Loucy (cell line): ENCODE measurements around the gene KIFAP3.
"Not testable (repeated sequence)": the region's sequence is repeated elsewhere in the genome, so short reads cannot be mapped to it uniquely, and the experiment has no call there.

Experiments used
- H2AFZ ChIP-seq: fragments of 200-600 bp; sonication (generic); 2 replicates; pipeline ENCODE4 v1.6.0; 2016; ENCODE audit warnings: antibody characterized with exemption, mild to moderate bottlenecking, low read length, moderate library complexity
- H3F3A ChIP-seq: fragments of 200-600 bp; 2 replicates; pipeline ENCODE4 v1.6.0; 2016; ENCODE audit warnings: antibody characterized with exemption, low read depth, mild to moderate bottlenecking
- H3K27me3 ChIP-seq: fragments of 200-600 bp; sonication (generic); 2 replicates; pipeline ENCODE4 v1.6.1; 2014; ENCODE audit warnings: low read length, mild to moderate bottlenecking; ENCODE audit not compliant: insufficient read depth, poor library complexity, severe bottlenecking
- H3K36me3 ChIP-seq: fragments of 200-600 bp; sonication (generic); 2 replicates; pipeline ENCODE4 v1.6.1; 2016; ENCODE audit warnings: low read length; ENCODE audit not compliant: insufficient read depth
- H3K4me1 ChIP-seq: fragments of 200-600 bp; sonication (generic); 2 replicates; pipeline ENCODE4 v1.5.1; 2014; ENCODE audit warnings: low read length, mild to moderate bottlenecking; ENCODE audit not compliant: insufficient read depth, poor library complexity, severe bottlenecking
- H3K4me2 ChIP-seq: fragments of 200-600 bp; sonication (generic); 2 replicates; pipeline ENCODE4 v1.6.0; 2014; ENCODE audit warnings: antibody characterized with exemption, low read length, low read depth, mild to moderate bottlenecking; ENCODE audit not compliant: poor library complexity, severe bottlenecking
- H3K4me3 ChIP-seq: fragments of 200-600 bp; sonication (generic); 2 replicates; pipeline ENCODE4 v1.5.1; 2014; ENCODE audit warnings: low read length, mild to moderate bottlenecking, mixed read lengths; ENCODE audit not compliant: poor library complexity, severe bottlenecking
- H3K79me2 ChIP-seq: fragments of 200-600 bp; sonication (generic); 2 replicates; pipeline ENCODE4 v1.6.1; 2014; ENCODE audit warnings: low read length; ENCODE audit not compliant: insufficient read depth
- H3K9ac ChIP-seq: fragments of 200-600 bp; sonication (generic); 2 replicates; pipeline ENCODE4 v1.6.0; 2014; ENCODE audit warnings: mild to moderate bottlenecking, low read depth, low read length, moderate library complexity; ENCODE audit not compliant: poor library complexity, severe bottlenecking
- H3K9me2 ChIP-seq: fragments of 200-600 bp; sonication (generic); replicated peaks from 2 replicates; pipeline ENCODE4 v1.6.1; 2016; ENCODE audit warnings: low read depth, low read length, mixed read lengths
- H3K9me3 ChIP-seq: fragments of 200-600 bp; sonication (generic); 2 replicates; pipeline ENCODE4 v1.6.1; 2014; ENCODE audit warnings: mild to moderate bottlenecking, antibody characterized with exemption, low read length, low read depth; ENCODE audit not compliant: insufficient read depth
- H4K20me1 ChIP-seq: fragments of 200-600 bp; sonication (generic); 2 replicates; pipeline ENCODE4 v1.6.0; 2014; ENCODE audit warnings: antibody characterized with exemption, low read length, mild to moderate bottlenecking; ENCODE audit not compliant: insufficient read depth, poor library complexity, severe bottlenecking
- CTCF ChIP-seq: fragments of 200-600 bp; sonication (generic); conservative IDR thresholded peaks from 2 replicates; pipeline ENCODE4 v1.5.1; 2014; ENCODE audit warnings: mild to moderate bottlenecking, antibody characterized with exemption, low read length
- EZH2phosphoT487 ChIP-seq: fragments of 200-600 bp; IDR thresholded peaks from 2 replicates; pipeline ENCODE4 v1.6.1; 2018; ENCODE audit warnings: antibody characterized with exemption, mild to moderate bottlenecking, moderate library complexity, borderline replicate concordance

Gene KIFAP3

GRCh38 chr1:169874229-169874628 is 200.3 kb downstream of the KIFAP3 start:
- H3K9ac ChIP-seq: peak overlapping the region; percentile 40
- no peaks in the 10 kb centered on the region for H3F3A ChIP-seq
- peaks cover 30% of the 10 kb centered on the region for H3K79me2 ChIP-seq
- peaks cover 18% of the 10 kb centered on the region; the same call in 1 of the 2 replicates for H3K9me3 ChIP-seq
- TF ChIP-seq EZH2phosphoT487: no peak
- TF ChIP-seq CTCF: no peak
- H3K4me1 ChIP-seq: peaks cover 49% of the 10 kb centered on the region
- no peaks in the 10 kb centered on the region for H3K27me3 ChIP-seq
- peak overlapping the region; percentile 50 for H3K4me2 ChIP-seq
- no peaks in the 10 kb centered on the region for H3K9me2 ChIP-seq
- peaks cover 78% of the 10 kb centered on the region for H3K36me3 ChIP-seq
- no peak overlapping the region for H2AFZ ChIP-seq
- H4K20me1 ChIP-seq: no peaks in the 10 kb centered on the region
- H3K4me3 ChIP-seq: peak overlapping the region; percentile 34

DNA sequence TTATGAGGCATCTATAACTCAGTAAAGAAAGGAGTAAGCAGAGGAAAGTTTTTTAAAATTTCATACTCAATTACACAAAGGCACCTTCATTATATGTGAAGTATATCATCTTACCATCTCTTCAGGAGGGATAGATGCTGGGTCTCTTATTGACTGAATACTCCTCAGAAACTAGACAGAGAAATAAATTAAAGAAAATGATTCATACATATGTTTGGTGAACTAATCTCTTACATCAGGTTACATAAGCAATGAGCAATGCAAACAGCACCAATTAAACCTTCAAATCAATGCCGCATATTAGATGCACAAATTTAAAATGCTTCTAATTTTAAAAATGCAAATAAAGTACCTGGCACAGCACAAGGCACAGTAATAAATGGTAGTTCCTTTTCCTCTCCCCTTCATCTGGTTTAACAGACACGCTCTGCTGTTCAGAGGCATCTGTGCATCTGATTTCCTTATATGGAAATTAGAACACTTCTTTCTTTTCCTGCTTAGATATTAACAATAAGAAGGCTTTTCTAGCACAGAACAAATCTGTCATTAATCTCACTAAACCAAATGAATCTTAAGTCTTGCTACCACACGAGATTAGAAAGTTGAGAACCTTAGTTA is 200.8 kb downstream of the KIFAP3 start:
- peak overlapping the region; percentile 34 for H3K4me3 ChIP-seq
- H3K79me2 ChIP-seq: peaks cover 25% of the 10 kb centered on the region
- H3K36me3 ChIP-seq: peaks cover 83% of the 10 kb centered on the region
- peak overlapping the region; percentile 50 for H3K4me2 ChIP-seq
- H3K27me3 ChIP-seq: no peaks in the 10 kb centered on the region
- H3K9ac ChIP-seq: peak overlapping the region; percentile 40
- H3K4me1 ChIP-seq: peaks cover 44% of the 10 kb centered on the region
- TF ChIP-seq CTCF (no peak), EZH2phosphoT487 (no peak)
- H3K9me2 ChIP-seq: no peaks in the 10 kb centered on the region
- H3F3A ChIP-seq: no peaks in the 10 kb centered on the region
- no peaks in the 10 kb centered on the region for H4K20me1 ChIP-seq
- H3K9me3 ChIP-seq: peaks cover 18% of the 10 kb centered on the region; the same call in 1 of the 2 replicates
- H2AFZ ChIP-seq: no peak overlapping the region

- Histone ChIP-seq H3K9ac (peak overlapping the region; percentile 7), H3K79me2 (peaks cover 21% of the 10 kb centered on the region), H3K4me2 (no peak overlapping the region), H2AFZ (no peak overlapping the region), H3F3A (no peaks in the 10 kb centered on the region), H3K9me3 (peaks cover 18% of the 10 kb centered on the region; the same call in 1 of the 2 replicates), H3K36me3 (peaks cover 91% of the 10 kb centered on the region), H3K27me3 (no peaks in the 10 kb centered on the region), H3K4me3 (no peak overlapping the region), H3K9me2 (no peaks in the 10 kb centered on the region), H3K4me1 (peaks cover 36% of the 10 kb centered on the region), H4K20me1 (no peaks in the 10 kb centered on the region)
- TF ChIP-seq CTCF (no peak), EZH2phosphoT487 (no peak)
Measured at GRCh38 chr1:169872906-169873305, 201.6 kb downstream of the KIFAP3 start.

GRCh38 chr1:169871988-169872387 is 202.5 kb downstream of the KIFAP3 start:
- H3K4me1 ChIP-seq: peaks cover 33% of the 10 kb centered on the region
- peaks cover 18% of the 10 kb centered on the region; the same call in 1 of the 2 replicates for H3K79me2 ChIP-seq
- not testable (repeated sequence) for H3K9ac ChIP-seq, H3K9me2 ChIP-seq, H3F3A ChIP-seq, H4K20me1 ChIP-seq, H3K4me3 ChIP-seq, H2AFZ ChIP-seq, H3K27me3 ChIP-seq, H3K4me2 ChIP-seq
- H3K36me3 ChIP-seq: peaks cover 95% of the 10 kb centered on the region
- peaks cover 18% of the 10 kb centered on the region; the same call in 1 of the 2 replicates for H3K9me3 ChIP-seq
